Body of pancreas (tissue), 4 donors: ENCODE data around the gene LAMC2.

Experiments
- POLR2A ChIP-seq, 3 donors: fragments of 450-650 bp; IDR thresholded peaks; one replicate each; pipeline ENCODE4 v1.6.1; 2016; ENCODE audit warnings: antibody characterized with exemption in 3 of 3, mild to moderate bottlenecking in 2 of 3
- TF ChIP-seq, protein P1 (sequence below), 7 experiments: fragments of 450-650 bp in 4 of 7; fragments of 200-600 bp in 3 of 7; sonication (generic) in 3 of 7; IDR thresholded peaks; one replicate each; pipeline ENCODE4 v1.5.1; 2016 to 2019; ENCODE audit warnings: antibody characterized with exemption in 7 of 7

DNA sequence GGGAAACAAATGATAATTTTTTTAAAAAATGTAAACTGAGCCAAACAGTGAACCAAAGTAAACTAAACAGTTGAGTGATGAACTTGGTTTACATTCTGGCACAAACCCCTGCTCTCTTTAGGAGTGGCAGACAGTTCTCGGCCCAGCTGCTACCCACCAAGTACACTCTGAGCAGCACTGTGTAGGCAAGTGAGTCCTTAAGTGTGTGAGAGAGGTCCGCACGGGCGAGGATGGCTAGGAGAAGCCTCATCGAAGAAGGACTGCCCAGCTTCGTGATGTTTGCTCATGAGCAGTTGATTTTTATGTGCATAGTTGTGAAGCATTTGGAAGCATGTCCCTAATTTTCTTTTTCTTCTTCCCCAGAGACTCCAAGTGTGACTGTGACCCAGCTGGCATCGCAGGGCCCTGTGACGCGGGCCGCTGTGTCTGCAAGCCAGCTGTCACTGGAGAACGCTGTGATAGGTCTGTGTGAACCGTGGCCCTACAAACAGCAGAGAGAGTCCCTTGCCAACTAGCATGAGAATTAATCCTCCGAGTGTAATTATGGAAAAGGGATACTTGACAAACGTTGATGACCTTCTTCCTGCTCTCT is 32.1 kb downstream of the LAMC2 start:
- TF ChIP-seq, protein P1, sequence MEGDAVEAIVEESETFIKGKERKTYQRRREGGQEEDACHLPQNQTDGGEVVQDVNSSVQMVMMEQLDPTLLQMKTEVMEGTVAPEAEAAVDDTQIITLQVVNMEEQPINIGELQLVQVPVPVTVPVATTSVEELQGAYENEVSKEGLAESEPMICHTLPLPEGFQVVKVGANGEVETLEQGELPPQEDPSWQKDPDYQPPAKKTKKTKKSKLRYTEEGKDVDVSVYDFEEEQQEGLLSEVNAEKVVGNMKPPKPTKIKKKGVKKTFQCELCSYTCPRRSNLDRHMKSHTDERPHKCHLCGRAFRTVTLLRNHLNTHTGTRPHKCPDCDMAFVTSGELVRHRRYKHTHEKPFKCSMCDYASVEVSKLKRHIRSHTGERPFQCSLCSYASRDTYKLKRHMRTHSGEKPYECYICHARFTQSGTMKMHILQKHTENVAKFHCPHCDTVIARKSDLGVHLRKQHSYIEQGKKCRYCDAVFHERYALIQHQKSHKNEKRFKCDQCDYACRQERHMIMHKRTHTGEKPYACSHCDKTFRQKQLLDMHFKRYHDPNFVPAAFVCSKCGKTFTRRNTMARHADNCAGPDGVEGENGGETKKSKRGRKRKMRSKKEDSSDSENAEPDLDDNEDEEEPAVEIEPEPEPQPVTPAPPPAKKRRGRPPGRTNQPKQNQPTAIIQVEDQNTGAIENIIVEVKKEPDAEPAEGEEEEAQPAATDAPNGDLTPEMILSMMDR (IDR thresholded peaks at IDR 0.05) = no peak
- TF ChIP-seq POLR2A (IDR thresholded peaks at IDR 0.05) = no peak
